Right cardiac atrium (tissue), 5 donors: ENCODE results near the gene FAM234A. TPM values are rescaled to one million over a fixed set of nuclear protein-coding genes. Genes with fewer than 3 reads are reported as not detected.

Experiments
- ATAC-seq, 2 donors: fragments of 200-7000 bp; cut with Tn5 transposase; one replicate each; pipeline versions ENCODE4 v1.8.0 to v1.9.1; 2020; ENCODE audit warnings: moderate library complexity in 2 of 2, mild to moderate bottlenecking in 1 of 2
- DNase-seq, 3 donors: peaks; one replicate each; pipeline ENCODE4 v3.0.0-alpha.2; 2020
- H3K27ac ChIP-seq: one replicate; pipeline ENCODE4 v1.5.1; 2013; ENCODE audit warnings: mild to moderate bottlenecking, low read length, control low read depth, moderate library complexity
- H3K27me3 ChIP-seq: one replicate; pipeline ENCODE4 v1.6.1; 2013; ENCODE audit not compliant: control insufficient read depth, insufficient read depth
- H3K4me1 ChIP-seq: one replicate; pipeline ENCODE4 v1.6.1; 2013; ENCODE audit warnings: low read length; ENCODE audit not compliant: control insufficient read depth, insufficient read depth
- H3K4me3 ChIP-seq: one replicate; pipeline ENCODE4 v1.5.1; 2013; ENCODE audit warnings: low read length, control low read depth
- H3K9me3 ChIP-seq: one replicate; pipeline ENCODE4 v1.6.1; 2013; ENCODE audit warnings: low read length; ENCODE audit not compliant: control insufficient read depth
- WGBS: extraction: QIAGEN DNeasy Blood & Tissue Kit; methylation state at CpG from one replicate; pipeline ENCODE4 v1.1.7; 2013; 5-methylcytosine and 5-hydroxymethylcytosine counted together
- intact Hi-C, 4 donors: fragments of 100-400 bp; cut with DNase I; formaldehyde crosslinking; loops; one replicate each; pipeline versions ENCODE4 v1.11.0 to v1.14.0; 2022 to 2023
- long read RNA-seq, 4 donors: library from polyadenylated mRNA; unstranded; transcript quantifications; one replicate each; pipeline ENCODE4 v2.0.0, GENCODE V29; 2020 to 2021
- polyA plus RNA-seq: library from polyadenylated mRNA; stranded (reverse); fragments of 200-250 nt; gene quantifications from one replicate; pipeline ENCODE4 v1.2.3, GENCODE V29; 2013
- total RNA-seq, 4 donors: library from RNA; stranded (reverse); fragmentation: NEBNext Ultra II Directional; extraction: Animal tissue kit (Norgen Biotek cat#: 25700); gene quantifications; one replicate each; pipeline ENCODE4 v1.2.1, GENCODE V29; 2021
- donor health status: healthy with polysubstance abuse.
- donor health status: DM: no; HTN: yes; CAD: no.
- donor health status: DM: no; HTN: no; CAD: no.
- donor health status: DM: no; HTN: yes; CAD: no; lungs with severe emphysema.
- donor health status: DM: yes; HTN: yes; CAD: no.

The FAM234A gene, protein sequence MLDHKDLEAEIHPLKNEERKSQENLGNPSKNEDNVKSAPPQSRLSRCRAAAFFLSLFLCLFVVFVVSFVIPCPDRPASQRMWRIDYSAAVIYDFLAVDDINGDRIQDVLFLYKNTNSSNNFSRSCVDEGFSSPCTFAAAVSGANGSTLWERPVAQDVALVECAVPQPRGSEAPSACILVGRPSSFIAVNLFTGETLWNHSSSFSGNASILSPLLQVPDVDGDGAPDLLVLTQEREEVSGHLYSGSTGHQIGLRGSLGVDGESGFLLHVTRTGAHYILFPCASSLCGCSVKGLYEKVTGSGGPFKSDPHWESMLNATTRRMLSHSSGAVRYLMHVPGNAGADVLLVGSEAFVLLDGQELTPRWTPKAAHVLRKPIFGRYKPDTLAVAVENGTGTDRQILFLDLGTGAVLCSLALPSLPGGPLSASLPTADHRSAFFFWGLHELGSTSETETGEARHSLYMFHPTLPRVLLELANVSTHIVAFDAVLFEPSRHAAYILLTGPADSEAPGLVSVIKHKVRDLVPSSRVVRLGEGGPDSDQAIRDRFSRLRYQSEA
- total RNA-seq (100 to 1,000 TPM; 131 to 145 (median 139) TPM), polyA plus RNA-seq (171 TPM)
- long read RNA-seq, donor 1, transcript FAM234A-203 (13 exons, 3,213 nt), result major isoform, 260 of 488 reads
- long read RNA-seq, donor 1, partial matches to known transcripts, result 137 of 488 reads
- long read RNA-seq, donor 1, other reads (novel, unspliced or antisense), result 89 of 488 reads
- long read RNA-seq, donor 2, transcript FAM234A-203 (13 exons, 3,213 nt), result major isoform, 100 of 220 reads
- long read RNA-seq, donor 2, partial matches to known transcripts, result 53 of 220 reads
- long read RNA-seq, donor 2, other reads (novel, unspliced or antisense), result 66 of 220 reads
- long read RNA-seq, donor 3, transcript FAM234A-203 (13 exons, 3,213 nt), result major isoform, 671 of 1,304 reads
- long read RNA-seq, donor 3, partial matches to known transcripts, result 313 of 1,304 reads
- long read RNA-seq, donor 3, other reads (novel, unspliced or antisense), result 319 of 1,304 reads
- long read RNA-seq, donor 4, transcript FAM234A-203 (13 exons, 3,213 nt), result major isoform, 88 of 204 reads
- long read RNA-seq, donor 4, partial matches to known transcripts, result 67 of 204 reads
- long read RNA-seq, donor 4, other reads (novel, unspliced or antisense), result 49 of 204 reads

DNA sequence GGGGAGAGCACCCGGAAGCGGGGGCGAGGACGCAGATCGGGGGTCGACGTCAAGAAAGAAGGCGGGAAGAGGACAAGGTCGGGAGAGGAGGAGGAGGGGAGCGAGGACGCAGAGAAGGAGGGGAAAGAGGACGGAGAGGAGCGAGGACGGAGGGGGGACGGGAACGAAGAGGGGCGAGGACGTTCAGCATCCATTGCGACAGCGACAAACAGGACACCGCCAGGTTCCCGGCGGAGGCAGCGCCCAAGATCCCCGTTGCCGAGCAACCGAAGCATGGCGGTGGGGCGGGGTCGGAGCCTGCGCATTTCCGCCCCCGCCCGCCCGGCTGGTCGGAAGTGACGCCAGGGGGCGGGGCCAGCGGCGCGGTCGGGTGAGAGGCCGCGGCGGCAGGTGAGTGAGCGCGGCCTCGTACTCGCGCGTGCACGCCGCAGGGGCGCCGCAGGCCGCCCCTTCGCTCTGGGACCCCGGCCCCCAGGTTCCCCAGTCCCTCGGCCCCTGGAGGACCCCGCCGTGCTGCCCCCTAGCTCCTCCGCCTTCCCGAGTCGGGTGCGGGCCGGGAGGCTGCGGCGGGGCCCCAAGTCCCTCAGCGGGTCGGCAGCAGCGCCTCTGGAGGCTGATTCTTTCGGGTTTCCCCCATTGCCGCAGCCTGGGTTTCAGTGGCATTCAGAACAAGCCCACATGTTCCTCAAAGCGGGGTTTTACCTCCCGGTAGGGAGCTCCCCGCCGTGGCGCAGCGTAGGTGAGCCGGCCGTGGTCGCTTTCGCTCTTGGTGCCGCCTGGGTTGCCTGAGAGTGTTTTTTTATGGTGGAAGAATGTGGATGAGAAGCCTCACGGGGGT, at the start of gene FAM234A:
FAM234A (plus strand) TSS at position 354 of the 838 bp plus-strand sequence. CDS start 19,593 bp downstream, outside the sequence.
- H3K4me1 ChIP-seq, result no peaks in the 10 kb centered on the region
- peak within 1 kb of the TSS; percentile 81 for H3K4me3 ChIP-seq
- DNase-seq (peak; percentile 96 to 98 (median 97)), ATAC-seq (peak; percentile 95 to 96)
- H3K27ac ChIP-seq, result peak within 1 kb of the TSS; percentile 90
- H3K27me3 ChIP-seq, result no peaks in the 10 kb centered on the region
- intact Hi-C loops, result loop anchor here in 2 of 4 donors (5.0 to 10.0 kb wide), 2 partner anchors 118 to 120 kb away; partner anchors contain the start of gene AXIN1 (in 2 of the 2)
- H3K9me3 ChIP-seq, result no peaks in the 10 kb centered on the region
- WGBS, result under 1% methylated on average over 85 of the region's 85 CpGs

DNA sequence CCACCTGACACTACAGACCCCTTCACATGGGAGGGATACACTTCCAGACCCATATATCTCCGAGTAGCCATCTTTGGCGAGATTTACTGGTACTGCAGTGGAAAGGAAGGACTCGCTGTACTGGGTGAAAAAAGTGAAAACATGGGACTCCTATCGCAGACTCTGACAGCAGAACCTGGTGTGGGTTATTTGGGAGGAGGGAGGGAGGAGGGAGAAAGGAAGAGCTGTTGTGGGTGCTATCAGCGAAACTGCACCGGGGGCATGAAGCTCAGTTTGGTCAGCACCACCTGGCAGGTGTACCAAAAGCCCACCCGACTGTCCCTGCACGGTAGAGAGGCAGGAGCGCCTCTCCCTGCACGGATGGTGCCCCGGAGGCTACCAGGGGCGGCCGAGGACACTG, 49.4 kb upstream of the FAM234A start:
- no peak for ATAC-seq
- 84% methylated on average over 13 of the region's 13 CpGs for WGBS
- Histone ChIP-seq H3K4me3 (no peak overlapping the region), H3K27me3 (no peaks in the 10 kb centered on the region), H3K9me3 (no peaks in the 10 kb centered on the region), H3K27ac (no peak overlapping the region), H3K4me1 (peaks cover 5% of the 10 kb centered on the region)
- no peak for DNase-seq
- intact Hi-C loops, result no loop called here

DNA sequence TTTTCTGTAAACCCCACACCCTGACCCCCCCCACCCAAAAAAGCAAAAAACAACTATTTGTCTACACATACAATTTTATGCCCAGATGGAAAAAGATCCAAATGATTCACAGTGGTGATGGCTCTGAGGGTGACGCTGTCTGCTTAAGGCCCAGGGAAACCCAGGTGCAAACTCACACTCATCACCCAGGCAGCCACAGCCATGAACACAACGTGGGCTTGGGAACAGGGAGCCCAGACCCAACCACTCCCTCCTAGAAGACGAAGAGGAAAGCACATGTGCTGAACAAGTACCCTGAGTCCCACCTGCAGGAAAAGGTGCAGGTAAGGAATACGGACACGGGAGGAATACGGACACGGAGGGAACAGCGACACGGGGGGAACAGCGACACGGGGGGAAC, 48.9 kb upstream of the FAM234A start:
- DNase-seq, result peak in 1 of 3 donors; percentile 16
- intact Hi-C loops, result no loop called here
- Histone ChIP-seq H3K4me1 (peaks cover 3% of the 10 kb centered on the region), H3K4me3 (no peak overlapping the region), H3K27ac (no peak overlapping the region), H3K27me3 (no peaks in the 10 kb centered on the region), H3K9me3 (no peaks in the 10 kb centered on the region)
- WGBS, result 83% methylated on average over 11 of the region's 11 CpGs
- no peak for ATAC-seq

DNA sequence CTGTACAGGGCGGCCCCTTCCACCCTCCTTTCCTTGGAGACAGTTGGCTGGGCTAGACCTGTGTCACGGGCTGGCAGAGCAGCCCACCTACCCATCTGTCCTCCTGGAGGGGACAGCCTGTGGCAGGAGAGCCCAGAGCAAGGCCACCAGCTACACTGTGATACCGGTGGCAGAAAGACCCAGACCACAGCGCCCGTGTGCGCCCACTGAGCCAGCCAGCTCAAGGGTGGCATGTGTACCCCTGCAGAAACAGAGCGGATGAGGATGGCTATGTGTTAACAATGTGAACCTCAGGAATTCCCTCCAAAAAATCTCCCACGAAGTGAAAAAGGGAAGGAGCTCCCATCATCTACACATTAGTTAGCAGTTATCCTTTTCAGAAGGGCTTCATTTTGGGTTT, 47.3 kb upstream of the FAM234A start:
- Histone ChIP-seq H3K4me3 (no peak overlapping the region), H3K4me1 (no peaks in the 10 kb centered on the region), H3K9me3 (no peaks in the 10 kb centered on the region), H3K27me3 (no peaks in the 10 kb centered on the region), H3K27ac (no peak overlapping the region)
- DNase-seq (peak in 1 of 3 donors; percentile 24), ATAC-seq (no peak)
- 97% methylated on average over 8 of the region's 8 CpGs for WGBS
- intact Hi-C loops, result no loop called here

DNA sequence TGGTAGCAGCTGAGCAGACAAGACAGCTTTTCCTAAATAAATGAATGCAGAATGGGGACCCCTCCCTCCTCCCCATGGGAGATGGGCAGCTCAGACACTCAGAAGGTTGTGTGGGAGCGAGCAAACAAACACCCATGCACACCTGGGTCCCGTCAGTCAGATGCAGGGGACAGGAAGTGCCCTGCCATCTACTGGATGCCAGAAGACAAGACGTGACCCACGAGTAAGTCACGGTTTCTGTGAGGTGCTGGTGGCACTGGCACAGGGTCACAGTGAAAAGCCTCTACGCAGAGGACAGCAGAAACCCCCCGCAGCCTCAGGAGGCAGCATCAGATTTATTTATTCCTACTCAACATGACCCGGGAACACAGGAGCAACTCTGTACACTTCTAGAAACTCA, 45.9 kb upstream of the FAM234A start:
- intact Hi-C loops, result no loop called here
- H3K27ac ChIP-seq, result no peak overlapping the region
- ATAC-seq (no peak), DNase-seq (peak in 1 of 3 donors; percentile 7)
- WGBS, result 76% methylated on average over 8 of the region's 8 CpGs
- H3K27me3 ChIP-seq, result no peaks in the 10 kb centered on the region
- no peaks in the 10 kb centered on the region for H3K4me1 ChIP-seq
- no peaks in the 10 kb centered on the region for H3K9me3 ChIP-seq
- no peak overlapping the region for H3K4me3 ChIP-seq

DNA sequence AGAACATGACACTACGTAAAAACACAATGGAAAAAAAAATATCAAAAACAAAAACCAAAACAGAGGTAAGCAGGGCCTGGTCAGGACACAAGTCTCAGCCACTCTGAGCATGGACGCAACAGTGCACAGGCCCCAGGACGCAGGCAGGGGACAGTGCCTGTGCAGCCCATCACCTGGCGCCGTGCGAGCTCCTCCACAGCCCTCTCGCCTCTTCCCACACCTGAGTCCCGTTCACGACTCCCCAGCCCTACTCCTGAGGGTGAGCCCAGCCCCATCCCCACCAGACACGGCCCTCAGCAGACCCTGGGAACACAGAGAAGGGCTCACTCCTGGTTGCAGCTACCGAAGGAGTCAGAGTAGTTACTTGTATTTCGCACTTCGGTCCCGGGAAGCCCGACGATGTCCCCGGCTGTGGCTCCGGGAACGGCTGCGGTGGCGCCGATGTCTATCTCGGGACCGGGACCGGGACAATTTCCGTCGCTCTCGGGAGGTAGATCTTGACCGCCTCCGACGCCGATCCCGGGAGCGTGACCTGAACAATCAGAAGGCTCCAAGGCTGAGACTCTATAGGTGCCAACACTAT, 44.9 kb upstream of the FAM234A start:
- Histone ChIP-seq H3K27ac (no peak overlapping the region), H3K27me3 (no peaks in the 10 kb centered on the region), H3K4me1 (no peaks in the 10 kb centered on the region), H3K9me3 (no peaks in the 10 kb centered on the region), H3K4me3 (no peak overlapping the region)
- DNase-seq, result peak in 1 of 3 donors; percentile 50
- intact Hi-C loops, result no loop called here
- peak; percentile 15 to 27 for ATAC-seq
- WGBS, result 95% methylated on average over 34 of the region's 34 CpGs

DNA sequence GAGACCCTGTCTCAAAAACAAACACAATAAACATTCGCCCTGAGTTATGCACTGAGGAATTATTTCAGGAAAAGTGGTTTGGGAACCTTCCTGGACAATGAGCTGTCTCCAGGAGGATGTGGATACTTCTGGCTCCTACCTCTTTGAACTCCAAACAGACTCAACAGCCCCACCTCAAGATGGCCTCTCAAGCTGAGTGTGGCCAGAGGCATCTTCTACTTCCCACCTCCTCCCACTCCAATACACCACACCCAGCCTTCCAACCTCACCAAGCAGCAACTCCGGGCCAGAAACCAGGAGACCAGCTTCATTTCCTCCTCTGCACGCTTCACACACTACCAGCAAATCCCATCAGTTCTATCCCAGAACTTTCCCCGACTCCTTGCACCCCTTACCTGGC, 42.8 kb upstream of the FAM234A start:
- no peak overlapping the region for H3K4me3 ChIP-seq
- H3K4me1 ChIP-seq, result no peaks in the 10 kb centered on the region
- no peak for ATAC-seq
- intact Hi-C loops, result no loop called here
- DNase-seq, result no peak
- H3K27me3 ChIP-seq, result no peaks in the 10 kb centered on the region
- no peaks in the 10 kb centered on the region for H3K9me3 ChIP-seq
- WGBS, result 88% methylated on average over 4 of the region's 4 CpGs
- no peak overlapping the region for H3K27ac ChIP-seq

DNA sequence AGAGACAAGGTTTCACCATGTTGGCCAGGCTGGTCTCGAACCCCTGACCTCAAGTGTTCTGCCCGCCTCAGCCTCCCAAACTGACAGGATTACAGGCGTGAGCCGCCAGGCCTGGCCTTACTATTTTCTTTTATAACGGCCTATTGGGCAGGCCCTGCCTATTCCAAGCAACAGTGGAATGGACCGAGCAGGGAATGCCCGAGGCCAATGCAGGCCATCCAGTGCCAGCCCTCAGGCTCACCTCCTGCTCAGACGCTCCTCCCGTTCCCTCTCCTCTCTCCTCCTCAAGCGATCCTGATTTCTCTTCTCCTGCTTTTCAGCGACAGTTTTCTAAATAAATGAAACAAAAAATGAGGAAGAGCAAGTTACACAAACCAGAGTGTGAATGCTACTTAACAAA, 41.9 kb upstream of the FAM234A start:
- intact Hi-C loops, result no loop called here
- no peak for DNase-seq
- 95% methylated on average over 11 of the region's 11 CpGs for WGBS
- no peaks in the 10 kb centered on the region for H3K4me1 ChIP-seq
- H3K27ac ChIP-seq, result no peak overlapping the region
- ATAC-seq, result no peak
- no peaks in the 10 kb centered on the region for H3K27me3 ChIP-seq
- H3K4me3 ChIP-seq, result no peak overlapping the region
- H3K9me3 ChIP-seq, result no peaks in the 10 kb centered on the region

DNA sequence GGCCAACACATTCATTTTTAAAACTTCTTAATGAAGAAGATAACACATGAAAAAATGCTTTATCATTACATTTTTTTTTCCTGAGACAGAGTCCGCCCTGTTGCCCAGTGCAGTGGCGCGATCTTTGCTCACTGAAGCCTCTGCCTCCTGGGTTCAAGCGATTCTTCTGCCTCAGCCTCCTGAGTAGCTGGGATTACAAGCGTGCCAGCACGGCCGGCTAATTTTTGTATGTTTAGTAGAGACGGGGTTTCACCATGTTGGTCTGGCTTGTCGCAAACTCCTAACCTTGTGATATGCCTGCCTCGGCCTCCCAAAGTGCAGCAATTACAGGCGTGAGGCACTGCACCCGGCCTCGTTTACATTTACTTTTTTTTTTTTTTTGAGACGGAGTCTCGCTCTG, 41.2 kb upstream of the FAM234A start:
- 91% methylated on average over 15 of the region's 15 CpGs for WGBS
- no peak for ATAC-seq
- no peak for DNase-seq
- no peaks in the 10 kb centered on the region for H3K9me3 ChIP-seq
- no peaks in the 10 kb centered on the region for H3K4me1 ChIP-seq
- H3K27me3 ChIP-seq, result no peaks in the 10 kb centered on the region
- no peak overlapping the region for H3K4me3 ChIP-seq
- intact Hi-C loops, result no loop called here
- H3K27ac ChIP-seq, result no peak overlapping the region

DNA sequence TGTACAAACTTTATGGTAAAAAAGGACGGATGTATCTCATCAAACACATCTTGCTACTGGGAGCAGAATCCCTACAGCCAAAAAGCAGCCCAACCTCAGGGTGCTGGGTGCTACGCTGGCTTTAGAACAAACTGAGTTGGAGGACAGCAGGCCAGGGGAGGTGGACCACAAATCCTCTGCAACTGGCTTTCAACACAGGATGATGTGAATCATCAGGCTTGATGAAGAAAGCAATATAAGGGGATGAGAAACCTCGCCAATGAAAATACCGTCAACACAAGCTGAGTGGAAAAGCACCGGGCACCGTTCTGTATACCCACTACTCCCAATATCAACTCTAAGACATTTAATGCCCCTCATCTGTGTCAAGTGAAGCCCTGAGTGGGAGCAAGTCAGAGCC, 40.1 kb upstream of the FAM234A start:
- no peak overlapping the region for H3K4me3 ChIP-seq
- no peak for DNase-seq
- 94% methylated on average over 6 of the region's 6 CpGs for whole genome bisulfite sequencing
- H3K4me1 ChIP-seq, result no peaks in the 10 kb centered on the region
- H3K27me3 ChIP-seq, result no peaks in the 10 kb centered on the region
- intact Hi-C loops, result no loop called here
- no peak overlapping the region for H3K27ac ChIP-seq
- no peaks in the 10 kb centered on the region for H3K9me3 ChIP-seq
- ATAC-seq, result no peak
